Sigmoid colon (tissue), 7 donors: ENCODE measurements around the gene SCFD1. TPM values are rescaled to one million over a fixed set of nuclear protein-coding genes. Genes with fewer than 3 reads are reported as not detected.

Experiments used
- DNase-seq: peaks from one replicate; pipeline ENCODE4 v3.0.0-alpha.2; 2019
- H3K27ac ChIP-seq, 4 donors: fragments of 200-600 bp; sonication (generic); one replicate each; pipeline ENCODE4 v1.5.1; 2016 to 2019; ENCODE audit warnings: mild to moderate bottlenecking in 1 of 4
- H3K27me3 ChIP-seq, 3 donors: fragments of 200-600 bp; sonication (generic); one replicate each; pipeline ENCODE4 v1.5.1; 2019; ENCODE audit warnings: mild to moderate bottlenecking in 1 of 3
- H3K36me3 ChIP-seq, 4 donors: fragments of 200-600 bp; sonication (generic); one replicate each; pipeline ENCODE4 v1.5.1; 2016 to 2019
- H3K4me1 ChIP-seq, 4 donors: fragments of 200-600 bp; sonication (generic); one replicate each; pipeline ENCODE4 v1.5.1; 2017 to 2019
- H3K4me3 ChIP-seq, 4 donors: fragments of 200-600 bp; sonication (generic); one replicate each; pipeline ENCODE4 v1.5.1; 2017 to 2019; ENCODE audit warnings: mild to moderate bottlenecking in 2 of 4, moderate library complexity in 1 of 4
- H3K9me3 ChIP-seq, 4 donors: fragments of 200-600 bp in 3 of 4; sonication (generic) in 3 of 4; one replicate each; pipeline versions ENCODE4 v1.5.1 to v1.6.1; 2013 to 2019
- EP300 ChIP-seq, 4 donors: sonication (generic); formaldehyde crosslinking; IDR thresholded peaks; one replicate each; pipeline ENCODE4 v1.6.1; 2017; ENCODE audit warnings: antibody characterized with exemption in 4 of 4
- POLR2A ChIP-seq, 2 donors: fragments of 450-650 bp; IDR thresholded peaks; one replicate each; pipeline ENCODE4 v1.6.1; 2016; ENCODE audit warnings: antibody characterized with exemption in 2 of 2, mild to moderate bottlenecking in 2 of 2, moderate library complexity in 2 of 2
- POLR2AphosphoS5 ChIP-seq, 4 donors: sonication (generic); formaldehyde crosslinking; IDR thresholded peaks; one replicate each; pipeline ENCODE4 v1.6.1; 2017; ENCODE audit warnings: antibody characterized with exemption in 4 of 4
- WGBS, 2 donors: extraction: QIAGEN DNeasy Blood & Tissue Kit; methylation state at CpG; one replicate each; pipeline ENCODE4 v1.1.7; 2013; 5-methylcytosine and 5-hydroxymethylcytosine counted together
- intact Hi-C: fragments of 100-400 bp; cut with DNase I; formaldehyde crosslinking; loops from one replicate; pipeline ENCODE4 v1.15.1; 2023
- polyA plus RNA-seq, 3 donors: library from polyadenylated mRNA; stranded (reverse); fragments of 200-250 nt; gene quantifications; one replicate each; pipeline ENCODE4 v1.2.3, GENCODE V29; 2013
- total RNA-seq, 4 donors: library from RNA; depleted of rRNA; stranded (reverse); fragments of >200 nt; gene quantifications; one replicate each; pipeline ENCODE4 v1.1.0, GENCODE V29; 2016
- TF ChIP-seq, protein P1 (sequence below), 4 experiments: fragments of 450-650 bp in 3 of 4; fragments of 200-600 bp in 1 of 4; IDR thresholded peaks; one replicate each; pipeline ENCODE4 v1.5.1; 2016 to 2019; ENCODE audit warnings: antibody characterized with exemption in 4 of 4, mild to moderate bottlenecking in 3 of 4, moderate library complexity in 2 of 4
- donor health status: healthy with polysubstance abuse.
- donor health status: Bipolar disorder and iron deficiency.
- donor health status: healthy.

The SCFD1 gene
- total and polyA plus RNA-seq, 7 donors, result 36.1 to 86.1 (median 60.7) TPM

DNA sequence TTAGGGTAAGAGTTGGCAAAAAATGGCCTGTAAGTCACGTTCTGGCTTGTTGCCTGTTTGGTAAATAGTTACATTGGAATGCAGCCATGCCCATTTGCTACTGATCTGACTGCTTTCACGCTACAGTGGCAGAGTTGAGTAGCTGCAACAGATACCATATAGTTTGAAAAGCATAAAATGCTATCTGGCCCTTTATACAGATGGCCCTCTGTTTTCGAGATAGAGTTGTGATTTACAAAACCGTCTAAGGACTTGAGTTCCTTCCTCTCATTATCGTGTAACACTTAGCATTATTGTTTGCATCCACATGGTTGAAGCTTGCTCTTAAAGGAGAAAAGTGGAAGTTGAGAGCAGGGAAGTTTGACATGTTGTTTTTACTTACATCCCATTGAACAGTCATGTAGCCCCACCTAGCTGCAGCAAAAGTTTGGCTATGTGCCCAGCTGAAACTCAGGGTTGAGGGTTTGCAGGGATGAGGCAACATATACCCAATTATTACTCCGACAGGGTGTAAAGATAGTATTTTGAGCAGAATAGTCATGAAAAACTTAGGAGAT, 11.3 kb upstream of the SCFD1 start:
- H3K4me3 ChIP-seq, result no peak overlapping the region
- H3K36me3 ChIP-seq, result peaks cover 0 to 24% (median 0%) of the 10 kb centered on the region in 4 donors
- no peak for TF ChIP-seq EP300 (IDR thresholded peaks at IDR 0.05)
- TF ChIP-seq, protein P1, sequence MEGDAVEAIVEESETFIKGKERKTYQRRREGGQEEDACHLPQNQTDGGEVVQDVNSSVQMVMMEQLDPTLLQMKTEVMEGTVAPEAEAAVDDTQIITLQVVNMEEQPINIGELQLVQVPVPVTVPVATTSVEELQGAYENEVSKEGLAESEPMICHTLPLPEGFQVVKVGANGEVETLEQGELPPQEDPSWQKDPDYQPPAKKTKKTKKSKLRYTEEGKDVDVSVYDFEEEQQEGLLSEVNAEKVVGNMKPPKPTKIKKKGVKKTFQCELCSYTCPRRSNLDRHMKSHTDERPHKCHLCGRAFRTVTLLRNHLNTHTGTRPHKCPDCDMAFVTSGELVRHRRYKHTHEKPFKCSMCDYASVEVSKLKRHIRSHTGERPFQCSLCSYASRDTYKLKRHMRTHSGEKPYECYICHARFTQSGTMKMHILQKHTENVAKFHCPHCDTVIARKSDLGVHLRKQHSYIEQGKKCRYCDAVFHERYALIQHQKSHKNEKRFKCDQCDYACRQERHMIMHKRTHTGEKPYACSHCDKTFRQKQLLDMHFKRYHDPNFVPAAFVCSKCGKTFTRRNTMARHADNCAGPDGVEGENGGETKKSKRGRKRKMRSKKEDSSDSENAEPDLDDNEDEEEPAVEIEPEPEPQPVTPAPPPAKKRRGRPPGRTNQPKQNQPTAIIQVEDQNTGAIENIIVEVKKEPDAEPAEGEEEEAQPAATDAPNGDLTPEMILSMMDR (IDR thresholded peaks at IDR 0.05), result no peak
- TF ChIP-seq POLR2AphosphoS5 (IDR thresholded peaks at IDR 0.05), result peak in 2 of 4 donors; percentile 28 to 34
- no peak overlapping the region for H3K27ac ChIP-seq
- intact Hi-C loops, result no loop called here
- 13 to 49% methylated on average over 6 of the region's 6 CpGs for WGBS, 2 donors
- no peaks in the 10 kb centered on the region for H3K4me1 ChIP-seq
- peak; percentile 73 for DNase-seq
- H3K9me3 ChIP-seq, result no peaks in the 10 kb centered on the region
- H3K27me3 ChIP-seq, result no peaks in the 10 kb centered on the region

- H3K36me3 ChIP-seq, result peaks cover 0 to 17% (median 0%) of the 10 kb centered on the region in 4 donors
- intact Hi-C loops, result no loop called here
- DNase-seq, result no peak
- TF ChIP-seq, protein P1 (IDR thresholded peaks at IDR 0.05), result no peak
- TF ChIP-seq EP300 (IDR thresholded peaks at IDR 0.05) (no peak), POLR2A (IDR thresholded peaks at IDR 0.05) (no peak), POLR2AphosphoS5 (IDR thresholded peaks at IDR 0.05) (no peak)
- H3K4me1 ChIP-seq, result no peaks in the 10 kb centered on the region
- WGBS, 2 donors, result 93 to 97% methylated on average over 2 of the region's 2 CpGs
- H3K9me3 ChIP-seq, result no peaks in the 10 kb centered on the region
- H3K27ac ChIP-seq, result no peak overlapping the region
- H3K4me3 ChIP-seq, result no peak overlapping the region
- H3K27me3 ChIP-seq, result no peaks in the 10 kb centered on the region
Observed at GRCh38 chr14:30614155-30614554, 8.0 kb upstream of the SCFD1 start.

DNA sequence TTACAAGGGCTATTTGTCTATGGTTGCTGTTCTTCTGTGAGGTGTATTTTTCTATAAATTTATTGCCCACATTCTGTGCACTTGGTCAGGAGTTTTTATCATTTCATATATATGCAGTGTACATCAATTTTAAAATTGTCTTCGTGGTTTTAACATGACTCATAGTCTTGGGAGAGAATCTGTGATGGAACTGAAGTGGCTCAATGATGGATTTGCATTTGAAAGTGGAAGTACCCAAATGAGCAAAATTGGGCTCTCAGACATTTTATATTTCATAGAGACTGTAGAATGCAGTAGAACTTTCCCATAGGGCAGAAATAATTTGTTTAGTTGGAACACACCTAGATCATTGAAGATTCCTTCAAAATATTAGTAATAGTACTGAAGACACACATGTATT, 1.9 kb upstream of the SCFD1 start:
- intact Hi-C loops, result loop anchor here (5.0 kb wide), 1 partner anchor 63 kb away; the partner anchor contains the start of gene G2E3
- no peak for TF ChIP-seq POLR2AphosphoS5 (IDR thresholded peaks at IDR 0.05)
- no peak for TF ChIP-seq POLR2A (IDR thresholded peaks at IDR 0.05)
- no peak for TF ChIP-seq EP300 (IDR thresholded peaks at IDR 0.05)
- TF ChIP-seq, protein P1 (IDR thresholded peaks at IDR 0.05), result no peak
- no peak overlapping the region for H3K4me3 ChIP-seq
- H3K36me3 ChIP-seq, result peaks cover 0 to 4% (median 0%) of the 10 kb centered on the region in 4 donors
- H3K27ac ChIP-seq, result no peak overlapping the region
- DNase-seq, result no peak
- H3K27me3 ChIP-seq, result no peaks in the 10 kb centered on the region
- WGBS, 2 donors, result 57 to 63% methylated on average over 1 of the region's 1 CpG
- H3K9me3 ChIP-seq, result no peaks in the 10 kb centered on the region
- H3K4me1 ChIP-seq, result peaks cover 0 to 29% (median 20%) of the 10 kb centered on the region in 4 donors

- 1 to 8% methylated on average over 17 of the region's 17 CpGs for WGBS, 2 donors
- intact Hi-C loops, result loop anchor here (5.0 kb wide), 1 partner anchor 64 kb away; the partner anchor contains the start of gene G2E3
- Histone ChIP-seq H3K36me3 (peaks cover 0 to 3% (median 0%) of the 10 kb centered on the region in 4 donors), H3K4me1 (peaks cover 0 to 37% (median 21%) of the 10 kb centered on the region in 4 donors), H3K9me3 (no peaks in the 10 kb centered on the region), H3K27ac (peak overlapping the region; percentile 86 to 87 (median 86)), H3K27me3 (no peaks in the 10 kb centered on the region), H3K4me3 (peak overlapping the region; percentile 63 to 87 (median 74))
- TF ChIP-seq, protein P1 (IDR thresholded peaks at IDR 0.05), result no peak
- TF ChIP-seq EP300 (IDR thresholded peaks at IDR 0.05) (no peak), POLR2A (IDR thresholded peaks at IDR 0.05) (no peak), POLR2AphosphoS5 (IDR thresholded peaks at IDR 0.05) (no peak)
- no peak for DNase-seq
Observed at GRCh38 chr14:30621354-30621939, 672 bp upstream of the SCFD1 start.
